Measurements from ENCODE around the gene CLDN24.
"Not testable (repeated sequence)": the region's sequence is repeated elsewhere in the genome, so short reads cannot be mapped to it uniquely, and the experiment has no call there.

CLDN24 gene

DNA sequence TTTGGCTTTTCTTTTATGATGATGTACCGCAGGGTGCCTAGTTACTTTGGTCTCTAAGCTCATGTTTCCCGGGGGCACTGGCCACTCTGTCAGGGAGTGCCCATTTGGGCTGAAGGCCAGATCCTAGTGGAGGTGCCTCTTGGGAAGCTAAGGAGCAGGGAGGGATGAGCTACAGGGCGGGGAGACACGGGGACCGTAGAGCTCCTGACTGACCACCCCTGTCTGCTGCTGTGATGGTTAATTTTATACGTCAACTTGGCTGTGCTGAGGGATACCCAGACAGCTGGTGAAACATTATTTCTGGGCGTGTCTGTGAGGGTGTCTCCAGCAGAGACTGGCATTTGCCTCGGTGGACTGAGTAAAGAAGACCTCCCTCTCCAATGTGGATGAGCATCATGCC is 24.9 kb upstream of the CLDN24 start:
- DNase-seq: no peak

DNA sequence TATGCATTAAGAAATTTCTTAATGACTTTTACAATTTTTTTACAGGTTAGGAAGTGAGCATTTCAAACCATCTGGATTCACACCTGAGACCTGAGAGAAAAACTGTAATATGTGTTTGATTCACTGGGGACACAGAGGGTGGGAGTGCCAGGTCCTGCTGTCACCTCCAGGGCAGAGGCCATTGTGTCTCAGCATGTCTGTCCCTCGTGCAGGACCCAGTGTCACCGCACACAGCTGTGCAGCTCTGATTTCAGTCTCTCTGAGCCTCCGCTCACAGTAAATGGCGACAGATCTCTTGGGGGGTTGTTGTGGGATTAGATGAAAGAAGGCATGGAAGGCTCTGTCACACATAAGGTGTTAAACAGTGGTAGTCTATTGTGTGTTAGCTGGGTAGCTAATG is 23.0 kb upstream of the CLDN24 start:
- DNase-seq: no peak

DNA sequence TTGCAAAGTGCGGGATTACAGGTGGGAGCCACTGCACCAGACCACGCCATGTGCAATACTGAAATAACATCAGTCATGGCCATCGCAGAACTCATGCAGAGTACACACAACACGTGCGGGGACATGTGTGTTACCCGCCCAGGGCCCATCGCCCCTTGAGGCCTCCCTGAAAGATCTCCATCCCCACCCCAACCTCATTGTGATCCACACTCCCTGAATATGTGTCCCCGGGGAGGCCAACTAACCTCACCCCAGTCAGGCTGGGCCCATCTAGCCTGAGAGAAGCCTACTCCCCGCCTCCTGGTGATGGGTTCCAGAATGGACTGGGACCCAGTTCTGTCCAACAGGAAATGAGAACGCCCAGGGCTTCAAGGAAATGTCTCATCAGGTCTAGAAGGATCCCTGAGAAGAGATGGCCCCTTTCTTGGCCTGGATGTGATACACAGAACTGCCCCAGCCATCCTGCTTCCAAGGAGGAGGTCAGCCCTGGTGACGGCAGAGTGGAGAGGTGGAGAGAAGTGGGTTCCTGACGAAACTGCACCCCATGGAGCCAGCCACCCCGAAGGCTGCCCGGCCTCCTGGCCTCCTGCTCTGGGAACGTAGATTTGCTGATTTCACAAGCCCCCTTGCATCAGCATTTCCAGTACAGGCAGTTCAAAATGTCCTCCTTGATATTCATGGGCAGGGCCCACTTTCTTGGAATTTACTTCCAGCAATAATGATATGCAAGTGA is 22.5 kb upstream of the CLDN24 start:
- DNase-seq: no peak

DNA sequence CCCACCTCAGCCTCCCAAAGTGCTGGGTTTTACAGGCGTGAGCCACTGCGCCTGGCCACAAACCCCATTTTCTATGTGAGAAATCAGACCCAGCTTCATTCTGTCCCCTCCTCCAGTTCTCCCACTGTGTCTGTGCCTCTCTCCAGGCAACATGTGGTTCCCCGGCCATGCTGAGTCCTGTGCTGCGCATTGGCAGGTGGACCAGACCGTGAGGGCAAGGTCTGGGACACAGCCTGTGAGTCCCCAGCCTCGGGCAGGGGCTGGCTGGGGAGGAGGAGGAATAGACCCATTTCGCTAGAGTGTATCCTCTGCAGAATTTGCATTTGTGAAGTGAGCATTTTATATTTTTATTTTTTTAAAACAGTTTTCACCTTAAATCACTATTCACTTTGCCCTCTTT is 21.5 kb upstream of the CLDN24 start:
- DNase-seq: no peak

DNA sequence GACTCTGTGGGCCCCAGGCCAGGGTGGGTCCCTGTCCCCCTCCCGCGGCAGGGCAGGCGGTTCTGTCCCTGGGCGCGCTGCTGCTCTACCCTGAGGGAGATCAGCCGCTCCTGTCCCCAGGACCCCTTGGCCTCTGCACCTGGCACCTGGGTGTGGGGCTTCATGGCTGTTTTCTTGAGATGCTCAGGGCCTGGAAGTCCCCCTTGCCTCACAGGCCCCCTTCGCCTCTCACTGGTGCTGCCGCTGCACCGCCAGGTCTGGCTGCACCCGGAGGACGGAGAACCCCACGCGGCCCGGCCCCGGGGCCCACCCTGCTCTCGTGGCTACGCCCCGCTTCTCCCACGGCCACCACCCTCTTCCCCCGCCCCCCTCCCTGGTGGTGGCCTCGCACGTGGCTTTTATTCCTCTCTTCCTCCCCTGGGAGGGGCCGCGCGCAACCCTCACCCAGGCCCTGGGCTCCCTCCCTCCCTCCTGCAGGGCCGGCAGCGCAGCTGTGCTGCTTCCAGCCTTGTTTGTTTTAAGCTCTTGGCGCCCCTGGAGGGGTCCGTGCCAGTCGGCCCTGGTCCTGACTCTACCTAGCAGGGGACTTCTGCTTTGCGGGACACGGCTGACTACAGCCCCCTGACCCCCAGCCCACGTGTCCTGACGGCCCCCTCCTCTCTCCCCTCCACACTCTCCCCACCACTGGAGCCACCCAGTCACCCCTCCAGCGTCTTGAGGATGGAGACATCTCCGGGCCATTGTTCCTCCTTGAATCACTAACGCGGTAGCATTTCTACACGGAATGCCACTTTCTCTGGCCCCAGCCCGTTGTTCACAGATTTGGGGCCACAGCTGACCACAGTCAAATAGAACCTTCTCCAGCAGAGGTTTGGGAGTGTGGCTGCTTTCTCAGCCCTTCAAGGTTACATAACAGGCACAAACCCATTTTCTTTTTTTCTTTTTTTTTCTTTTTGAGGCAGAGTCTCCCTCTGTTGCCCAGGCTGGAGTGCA is 20.6 kb upstream of the CLDN24 start:
- DNase-seq: no peak

DNA sequence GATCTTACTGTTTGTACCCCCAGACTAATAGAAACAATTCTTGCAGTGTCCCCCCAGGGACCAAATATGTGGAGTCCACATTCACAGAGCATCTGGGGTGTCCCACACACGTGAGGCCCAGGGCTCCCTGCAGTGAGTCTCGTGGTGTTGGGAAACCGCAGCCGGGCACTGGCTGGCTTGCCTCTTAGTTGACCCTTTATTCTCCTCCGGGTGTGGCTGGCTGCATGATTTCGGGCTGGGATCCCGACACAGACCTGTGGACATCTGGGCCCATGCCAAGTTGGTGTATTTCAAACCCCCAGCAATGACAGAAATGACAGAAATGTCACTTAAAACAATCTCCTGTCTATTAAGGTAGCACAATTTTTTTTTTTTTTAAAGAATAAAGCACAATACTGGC is 15.6 kb upstream of the CLDN24 start:
- DNase-seq: no peak

DNA sequence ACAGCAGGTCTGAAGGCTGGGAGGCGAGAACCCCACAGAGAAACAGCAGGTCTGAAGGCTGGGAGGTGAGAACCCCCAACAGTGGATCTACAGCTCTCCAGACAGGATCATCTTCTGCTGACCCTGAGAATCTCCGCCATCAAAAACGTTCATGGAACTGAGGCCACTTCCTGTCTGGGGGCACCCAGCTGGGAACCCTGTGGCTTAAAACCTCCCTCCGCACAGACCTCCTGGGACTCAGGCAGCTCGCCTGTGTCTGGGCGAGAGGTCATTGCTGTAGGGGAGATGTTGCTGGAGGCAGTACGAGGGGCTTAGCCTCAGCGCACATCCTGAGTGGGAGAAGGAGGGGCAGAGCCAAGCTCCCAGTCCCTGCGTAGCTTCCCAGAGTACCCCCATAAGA is 15.1 kb upstream of the CLDN24 start:
- no peak for DNase-seq

DNA sequence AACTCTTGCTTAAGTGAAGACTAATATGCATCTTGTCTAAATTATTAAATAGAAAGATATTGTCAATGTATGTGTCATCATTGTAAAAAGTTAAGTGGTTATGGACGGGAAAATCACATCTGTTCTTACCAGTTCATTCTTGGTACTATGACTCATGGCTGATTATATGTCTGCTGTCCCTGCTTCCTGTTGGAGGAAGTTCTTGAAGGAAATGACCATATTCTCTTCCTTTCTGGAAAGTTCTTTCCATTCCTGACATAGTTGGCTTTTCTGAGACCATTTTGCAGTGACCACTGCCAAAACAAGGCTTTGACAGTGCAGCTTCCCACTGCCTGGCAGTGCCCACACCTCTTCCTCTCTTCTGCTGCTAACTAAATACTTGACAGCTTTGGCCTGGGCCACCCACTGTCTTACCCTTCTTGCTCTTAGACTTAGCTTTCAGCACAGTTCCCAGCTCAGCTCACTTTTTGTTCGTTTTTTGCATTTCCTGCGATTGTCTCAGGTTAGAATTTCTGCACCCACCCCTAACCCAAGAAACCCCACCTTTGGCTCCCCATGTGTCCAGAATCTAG is 13.2 kb upstream of the CLDN24 start:
- DNase-seq: no peak

DNA sequence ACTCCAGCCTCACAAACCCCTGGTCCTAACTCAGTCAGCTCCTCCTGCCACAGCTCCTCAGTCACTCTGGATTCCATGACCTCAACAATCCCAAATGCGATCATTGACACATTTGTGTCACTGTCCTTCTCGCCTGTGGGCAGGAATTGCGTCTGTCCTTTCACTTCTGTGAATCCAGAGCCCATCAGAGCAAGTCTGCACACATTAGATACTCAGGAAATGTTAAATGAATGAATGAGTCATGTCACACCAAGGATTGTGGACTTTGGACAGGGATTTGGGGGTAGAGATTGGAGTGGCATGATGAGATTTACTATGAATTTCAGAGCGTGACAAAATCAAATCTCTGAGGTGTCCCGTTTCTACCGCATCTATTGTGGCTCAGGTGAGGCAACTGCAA is 11.8 kb upstream of the CLDN24 start:
- DNase-seq: no peak

DNA sequence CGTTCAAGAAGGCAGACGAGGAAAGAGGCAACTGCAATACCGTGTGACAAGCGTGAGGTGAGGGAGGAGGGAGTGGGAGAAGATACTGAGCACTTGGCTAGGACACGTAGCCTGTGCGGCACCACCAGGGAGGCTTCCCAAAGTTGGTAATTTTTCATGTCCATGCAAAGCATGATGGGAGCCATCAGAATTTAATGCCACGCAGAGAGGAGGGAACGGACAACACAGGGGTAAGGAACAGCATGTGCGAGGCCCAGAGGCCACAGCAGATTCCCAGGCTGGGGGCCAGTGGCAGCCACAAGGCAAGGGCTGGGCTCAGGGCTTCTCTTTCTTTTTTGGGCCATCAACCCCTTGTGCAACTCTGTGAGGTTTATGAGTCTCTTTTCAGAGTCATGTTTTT is 11.0 kb upstream of the CLDN24 start:
- no peak for DNase-seq

DNA sequence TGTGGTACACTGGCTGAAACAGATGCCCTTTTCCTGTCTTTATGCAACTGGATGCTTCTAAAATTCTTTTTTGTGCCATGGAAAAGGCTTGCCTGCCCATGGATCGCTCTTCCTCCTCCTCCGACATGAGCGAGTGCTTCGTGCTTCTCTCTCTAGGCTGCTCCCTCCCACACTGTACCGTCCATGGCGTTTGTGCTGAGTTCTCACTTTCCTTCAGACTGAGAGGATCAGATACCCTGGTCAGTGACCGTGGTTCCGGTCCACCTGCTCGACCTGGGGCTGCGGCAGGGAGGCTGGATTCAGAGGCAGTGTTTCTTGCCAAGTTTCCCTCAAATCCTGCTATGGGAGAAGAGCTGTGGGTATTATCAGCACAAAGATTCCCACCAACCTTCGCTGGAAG is 10.2 kb upstream of the CLDN24 start:
- no peak for DNase-seq

DNA sequence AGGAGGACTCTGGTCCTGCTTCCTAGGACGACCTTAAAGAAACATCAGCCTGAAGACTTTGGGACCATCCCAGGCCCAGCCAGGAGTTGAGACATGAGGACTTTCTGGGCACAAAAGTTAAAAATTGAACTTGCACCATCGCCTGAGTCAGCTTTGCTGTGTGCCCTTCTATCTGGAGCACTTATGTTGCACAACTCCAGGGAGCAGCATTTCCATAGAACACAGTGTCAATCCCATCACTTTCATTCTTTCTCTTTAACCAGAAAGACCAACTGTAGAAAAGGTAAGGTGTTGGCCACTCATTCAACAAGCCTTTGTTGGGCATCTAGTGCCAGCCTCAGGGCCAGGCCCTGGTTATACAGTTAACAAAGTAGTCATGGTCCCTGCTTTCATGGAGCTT is 8.6 kb upstream of the CLDN24 start:
- no peak for DNase-seq

DNA sequence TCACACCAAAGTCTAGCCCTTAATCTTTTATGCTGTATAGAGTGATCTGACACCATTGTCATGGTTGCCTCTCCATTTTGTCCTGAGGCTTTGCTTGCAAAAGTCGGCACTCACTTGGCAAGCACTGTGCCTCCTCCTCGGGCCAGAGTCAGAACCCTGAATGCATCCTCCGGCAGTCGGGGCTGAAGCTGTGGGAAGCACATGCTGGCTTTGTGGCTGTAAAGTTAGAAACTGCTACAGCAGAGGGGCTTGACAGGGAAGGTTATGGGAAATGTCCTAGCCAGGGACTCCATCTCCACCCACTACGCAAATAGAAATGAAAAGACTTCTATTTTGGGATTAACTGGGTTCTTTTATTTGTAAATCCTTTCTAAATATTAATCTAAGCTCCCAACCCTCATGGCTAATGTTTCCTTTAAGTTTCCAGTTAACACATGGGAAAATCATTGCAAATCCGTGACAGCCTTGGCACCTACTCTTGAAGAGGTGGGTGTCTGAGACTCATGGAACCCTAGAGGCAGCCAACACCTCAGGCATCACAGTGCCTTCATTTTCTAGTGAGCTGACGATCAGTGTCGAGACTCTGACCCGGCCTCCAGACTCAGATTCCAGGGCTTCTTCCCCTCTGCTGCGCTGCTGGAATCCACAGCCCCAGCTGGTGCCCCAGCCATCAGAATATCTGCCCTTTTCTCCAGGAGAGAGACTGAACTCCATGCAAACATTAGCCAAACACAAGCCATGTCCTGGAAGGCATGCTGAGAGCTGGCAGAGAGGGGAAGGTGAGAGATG is 7.9 kb upstream of the CLDN24 start:
- no peak for DNase-seq

DNA sequence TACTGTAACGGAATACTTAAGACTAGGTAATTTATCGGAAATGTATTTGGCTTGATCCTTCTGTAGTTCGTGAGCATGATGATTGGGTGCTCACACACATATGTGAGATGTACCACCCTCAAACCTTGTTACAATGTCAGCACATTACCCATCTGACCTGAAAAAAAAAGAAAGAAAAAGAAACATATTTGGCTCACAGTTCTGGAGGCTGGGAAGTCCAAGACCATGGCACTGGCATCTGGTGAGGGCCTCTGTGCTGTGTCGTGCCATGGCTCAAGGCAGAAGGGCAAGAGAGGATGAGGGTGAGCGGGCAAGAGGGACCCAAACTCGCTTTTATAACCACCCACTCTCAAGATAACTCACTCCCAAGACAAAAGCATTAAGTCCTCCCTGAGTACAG is 7.0 kb upstream of the CLDN24 start:
- no peak for DNase-seq

DNA sequence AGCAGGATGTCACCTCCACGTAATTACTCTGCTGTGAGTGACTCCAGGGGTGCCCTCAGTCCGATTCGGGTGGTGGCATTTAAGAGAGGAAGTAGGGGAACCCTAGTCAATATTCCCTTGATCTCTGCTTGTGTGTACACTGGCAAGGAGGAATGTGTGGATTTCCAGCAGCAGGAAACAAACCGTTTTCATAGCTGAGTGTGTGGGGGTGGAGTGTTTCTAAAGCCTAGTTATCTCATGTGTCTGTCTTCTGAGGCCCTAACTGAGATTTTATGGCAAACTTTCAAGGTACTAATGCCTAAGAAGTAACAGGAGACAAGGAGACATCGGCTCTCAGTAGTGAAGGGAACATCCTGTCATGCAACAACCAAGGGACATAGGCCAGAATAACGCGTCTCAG is 6.6 kb upstream of the CLDN24 start:
- no peak for DNase-seq

DNA sequence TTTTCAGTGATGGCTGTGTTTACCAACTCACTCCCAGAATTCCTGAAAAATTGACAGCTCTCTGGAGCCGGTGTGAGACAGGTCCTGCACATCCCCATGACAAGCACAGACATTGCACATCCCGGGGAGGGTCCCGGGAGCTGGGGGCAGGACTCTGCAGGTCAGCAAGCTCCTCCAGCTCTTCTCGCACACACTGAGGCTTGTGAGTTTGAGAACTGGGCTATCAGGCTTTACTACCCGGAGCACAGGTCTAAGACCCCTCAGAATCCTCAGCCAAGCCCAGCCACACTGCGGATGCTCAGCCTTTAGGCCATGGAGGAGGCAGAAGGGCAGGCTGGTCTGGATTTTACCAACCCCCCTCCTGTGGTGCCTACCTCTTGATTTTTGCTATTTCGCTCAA is 5.6 kb upstream of the CLDN24 start:
- DNase-seq: no peak

DNA sequence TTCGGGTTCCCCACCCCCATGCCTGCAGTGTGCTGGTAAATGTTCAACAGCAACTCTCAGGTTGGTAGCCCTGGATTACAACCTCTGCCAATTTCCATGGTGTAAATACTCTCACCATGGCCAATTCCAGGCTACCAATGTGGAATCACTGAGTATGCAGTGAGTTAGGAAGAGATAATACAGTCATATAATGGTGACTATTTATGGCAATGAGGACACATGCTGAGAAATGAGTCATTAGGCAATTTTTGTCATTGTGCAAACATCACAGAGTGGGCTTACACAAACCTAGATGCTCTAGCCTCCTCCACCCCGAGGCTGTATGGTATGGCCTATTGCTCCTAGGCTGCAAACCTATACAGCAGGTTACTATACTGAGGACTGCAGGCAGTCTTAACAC is 4.6 kb upstream of the CLDN24 start:
- no peak for DNase-seq

DNA sequence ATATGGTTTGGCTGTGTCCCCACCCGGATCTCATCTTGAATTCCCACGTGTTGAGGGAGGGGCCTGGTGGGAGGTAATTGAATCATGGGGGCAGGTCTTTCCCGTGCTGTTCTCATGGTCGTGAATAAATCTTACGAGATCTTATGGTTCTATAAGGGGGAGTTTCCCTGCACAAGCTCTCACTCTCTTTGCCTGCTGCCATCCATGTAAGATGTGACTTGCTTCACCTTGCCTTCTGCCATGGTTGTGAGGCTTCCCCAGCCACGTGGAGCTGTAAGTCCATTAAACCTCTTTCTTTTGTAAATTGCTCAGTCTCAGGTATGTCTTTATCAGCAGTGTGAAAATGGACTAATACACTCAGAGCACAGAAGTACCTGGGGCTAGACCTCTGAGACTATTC is 4.2 kb upstream of the CLDN24 start:
- DNase-seq: not testable (repeated sequence)

DNA sequence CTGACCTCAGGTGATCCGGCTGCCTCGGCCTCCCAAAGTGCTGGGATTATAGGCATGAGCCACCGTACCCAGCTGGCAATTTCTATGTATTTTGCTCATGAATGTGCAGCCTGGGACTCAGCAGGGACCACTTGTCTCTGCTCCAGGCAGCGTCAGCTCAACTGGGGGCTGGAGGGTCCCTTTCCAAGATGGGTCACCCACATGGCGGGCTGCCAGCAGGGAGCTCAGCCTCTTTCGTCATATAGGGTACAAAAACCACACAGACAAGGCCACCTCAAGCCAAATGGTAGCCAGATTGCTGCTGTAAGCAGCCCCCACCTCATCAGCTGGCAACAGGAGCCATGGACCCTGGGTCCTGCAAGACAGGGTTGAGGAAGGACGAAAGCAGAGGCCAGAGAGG is 2.4 kb upstream of the CLDN24 start:
- no peak for DNase-seq

DNA sequence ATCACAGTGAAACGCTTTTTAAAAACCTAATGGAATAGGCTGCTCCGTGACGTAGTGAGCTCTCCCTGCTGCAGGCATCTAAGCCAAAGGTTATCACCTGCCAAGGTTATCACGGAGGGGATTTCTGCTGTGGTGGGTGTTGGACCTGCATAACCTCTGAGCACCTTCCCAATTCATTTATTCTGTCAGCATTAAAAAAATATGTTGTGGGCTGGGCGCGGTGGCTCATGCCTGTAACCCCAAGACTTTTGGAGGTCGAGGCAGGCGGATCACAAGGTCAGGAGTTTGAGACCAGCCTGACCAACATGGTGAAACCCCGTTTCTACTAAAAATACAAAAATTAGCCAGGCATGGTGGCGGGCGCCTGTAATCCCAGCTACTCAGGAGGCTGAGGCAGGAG is 1.8 kb upstream of the CLDN24 start:
- not testable (repeated sequence) for DNase-seq

DNA sequence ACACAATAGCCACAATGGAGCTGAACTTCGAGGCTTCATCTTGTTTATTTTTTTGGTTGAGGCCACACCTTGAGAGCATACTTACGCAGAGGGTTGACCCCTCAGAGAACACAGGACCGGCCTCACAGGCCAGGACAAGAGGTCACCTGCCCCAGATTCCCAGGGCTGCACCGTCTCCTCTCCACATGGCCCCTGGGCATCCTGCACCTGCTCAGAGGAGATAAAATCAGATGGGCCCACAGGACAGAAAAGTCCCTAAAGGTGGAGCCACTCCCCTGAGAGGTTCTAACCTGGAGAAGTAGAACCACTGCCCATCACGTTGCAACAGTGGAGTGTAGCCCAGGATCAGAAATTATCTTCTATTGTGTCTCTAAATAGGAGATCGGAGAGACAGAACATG is 1.1 kb upstream of the CLDN24 start:
- DNase-seq: no peak

DNA sequence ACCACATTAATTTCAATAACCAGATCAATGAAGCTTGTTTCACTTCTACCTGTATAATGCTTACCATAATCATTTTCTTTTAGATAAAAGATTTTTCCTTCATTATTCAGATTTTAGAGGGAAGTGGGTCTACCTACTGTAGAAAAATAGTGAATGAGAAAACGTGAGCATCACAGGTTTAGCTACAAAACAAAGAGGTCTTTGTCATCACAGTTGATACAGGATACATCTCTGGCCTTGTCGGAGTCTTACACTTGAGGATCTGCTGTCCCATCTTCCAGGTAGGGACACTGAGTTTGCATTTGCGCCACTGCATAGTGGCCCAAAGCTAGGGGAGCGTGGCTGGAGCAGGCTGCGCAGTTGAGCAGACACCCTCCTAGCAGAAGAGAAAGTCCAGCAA is 710 bp downstream of the CLDN24 start:
- no peak for DNase-seq

DNA sequence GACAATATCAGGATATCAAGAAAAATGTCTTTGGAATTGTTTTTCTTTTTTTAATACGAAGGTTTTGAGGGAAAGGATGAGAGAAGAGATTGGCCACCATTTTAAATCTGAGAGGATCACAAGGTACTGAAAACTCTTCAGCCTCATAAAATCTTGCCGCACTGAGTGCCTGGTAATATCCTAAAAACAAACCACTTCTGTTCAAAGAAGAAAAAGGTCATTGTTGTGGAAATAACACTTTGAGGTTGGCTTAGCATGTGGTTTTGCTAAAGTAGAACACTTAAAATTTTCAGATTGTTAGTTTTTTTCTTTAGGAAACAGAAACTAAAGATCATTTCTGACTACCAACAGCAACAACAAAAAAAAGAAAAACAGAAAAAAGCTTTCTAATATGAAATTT is 1.1 kb downstream of the CLDN24 start:
- no peak for DNase-seq

Measured in hippocampal formation (tissue), 2 donors.